Loucy (cell line): ENCODE results near the gene VEPH1.

Experiments used
- EZH2phosphoT487 ChIP-seq: fragments of 200-600 bp; IDR thresholded peaks from 2 replicates; pipeline ENCODE4 v1.6.1; 2018; ENCODE audit warnings: antibody characterized with exemption, mild to moderate bottlenecking, moderate library complexity, borderline replicate concordance
- TF ChIP-seq, protein P1 (sequence below): fragments of 200-600 bp; sonication (generic); conservative IDR thresholded peaks from 2 replicates; pipeline ENCODE4 v1.5.1; 2014; ENCODE audit warnings: mild to moderate bottlenecking, antibody characterized with exemption, low read length

DNA sequence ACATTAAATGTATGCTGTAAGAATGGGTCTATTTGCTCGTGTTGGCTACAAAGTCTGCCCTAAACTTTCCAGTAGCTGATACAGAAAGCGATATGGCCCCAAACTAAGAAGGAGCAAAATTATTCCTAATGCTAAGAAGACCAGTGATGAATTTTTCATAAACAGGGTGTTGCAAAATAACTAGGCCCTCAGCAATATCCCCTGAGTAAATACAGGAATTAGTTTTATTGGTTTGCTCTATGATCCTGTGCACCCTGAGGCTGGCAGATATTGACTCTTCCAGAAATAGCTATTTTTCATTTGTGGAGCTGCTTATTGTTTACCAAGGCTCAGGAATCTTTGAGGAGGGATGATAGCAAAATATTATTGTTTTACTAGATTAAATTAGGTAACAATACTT is 282.3 kb downstream of the VEPH1 start:
- TF ChIP-seq, protein P1, sequence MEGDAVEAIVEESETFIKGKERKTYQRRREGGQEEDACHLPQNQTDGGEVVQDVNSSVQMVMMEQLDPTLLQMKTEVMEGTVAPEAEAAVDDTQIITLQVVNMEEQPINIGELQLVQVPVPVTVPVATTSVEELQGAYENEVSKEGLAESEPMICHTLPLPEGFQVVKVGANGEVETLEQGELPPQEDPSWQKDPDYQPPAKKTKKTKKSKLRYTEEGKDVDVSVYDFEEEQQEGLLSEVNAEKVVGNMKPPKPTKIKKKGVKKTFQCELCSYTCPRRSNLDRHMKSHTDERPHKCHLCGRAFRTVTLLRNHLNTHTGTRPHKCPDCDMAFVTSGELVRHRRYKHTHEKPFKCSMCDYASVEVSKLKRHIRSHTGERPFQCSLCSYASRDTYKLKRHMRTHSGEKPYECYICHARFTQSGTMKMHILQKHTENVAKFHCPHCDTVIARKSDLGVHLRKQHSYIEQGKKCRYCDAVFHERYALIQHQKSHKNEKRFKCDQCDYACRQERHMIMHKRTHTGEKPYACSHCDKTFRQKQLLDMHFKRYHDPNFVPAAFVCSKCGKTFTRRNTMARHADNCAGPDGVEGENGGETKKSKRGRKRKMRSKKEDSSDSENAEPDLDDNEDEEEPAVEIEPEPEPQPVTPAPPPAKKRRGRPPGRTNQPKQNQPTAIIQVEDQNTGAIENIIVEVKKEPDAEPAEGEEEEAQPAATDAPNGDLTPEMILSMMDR: no peak
- no peak for TF ChIP-seq EZH2phosphoT487
